AG09309 (cell line): ENCODE measurements around the gene PITPNM1.

Experiments
- DNase-seq: peaks from one replicate; pipeline ENCODE4 v3.0.0-alpha.2; 2010; ENCODE audit warnings: low read depth
- H3K4me3 ChIP-seq: 2 replicates; pipeline ENCODE4 v1.5.1; 2011; ENCODE audit warnings: mild to moderate bottlenecking, low read depth, low read length, moderate library complexity; ENCODE audit not compliant: control insufficient read depth
- TF ChIP-seq, protein P1 (sequence below): IDR thresholded peaks from 2 replicates; pipeline ENCODE4 v1.5.1; 2011; ENCODE audit warnings: mild to moderate bottlenecking, low read depth, low read length, inconsistent platforms; ENCODE audit not compliant: insufficient read depth, control insufficient read depth; ENCODE audit errors: missing control alignments

The PITPNM1 gene

DNA sequence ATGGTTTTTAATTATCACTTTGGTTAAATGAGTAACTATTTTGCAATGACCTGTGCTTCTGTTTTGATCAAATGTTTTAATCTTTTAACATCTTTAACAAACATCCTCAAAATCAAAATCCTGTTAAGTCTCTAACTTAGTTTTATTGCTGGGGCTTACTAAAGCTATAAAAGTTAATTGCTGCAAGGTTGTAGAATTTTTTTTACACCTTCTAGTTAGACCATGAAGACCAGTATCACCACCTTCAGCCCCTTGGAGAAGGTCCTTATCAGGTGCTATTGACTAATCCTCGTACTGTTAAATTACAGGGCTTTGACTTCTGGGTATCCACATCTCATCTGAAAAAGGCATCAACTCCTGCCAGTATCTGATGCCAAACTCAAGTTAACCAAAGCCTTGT, 30.4 kb upstream of the PITPNM1 start:
- no peak for DNase-seq
- no peak overlapping the region for H3K4me3 ChIP-seq
- TF ChIP-seq, protein P1, sequence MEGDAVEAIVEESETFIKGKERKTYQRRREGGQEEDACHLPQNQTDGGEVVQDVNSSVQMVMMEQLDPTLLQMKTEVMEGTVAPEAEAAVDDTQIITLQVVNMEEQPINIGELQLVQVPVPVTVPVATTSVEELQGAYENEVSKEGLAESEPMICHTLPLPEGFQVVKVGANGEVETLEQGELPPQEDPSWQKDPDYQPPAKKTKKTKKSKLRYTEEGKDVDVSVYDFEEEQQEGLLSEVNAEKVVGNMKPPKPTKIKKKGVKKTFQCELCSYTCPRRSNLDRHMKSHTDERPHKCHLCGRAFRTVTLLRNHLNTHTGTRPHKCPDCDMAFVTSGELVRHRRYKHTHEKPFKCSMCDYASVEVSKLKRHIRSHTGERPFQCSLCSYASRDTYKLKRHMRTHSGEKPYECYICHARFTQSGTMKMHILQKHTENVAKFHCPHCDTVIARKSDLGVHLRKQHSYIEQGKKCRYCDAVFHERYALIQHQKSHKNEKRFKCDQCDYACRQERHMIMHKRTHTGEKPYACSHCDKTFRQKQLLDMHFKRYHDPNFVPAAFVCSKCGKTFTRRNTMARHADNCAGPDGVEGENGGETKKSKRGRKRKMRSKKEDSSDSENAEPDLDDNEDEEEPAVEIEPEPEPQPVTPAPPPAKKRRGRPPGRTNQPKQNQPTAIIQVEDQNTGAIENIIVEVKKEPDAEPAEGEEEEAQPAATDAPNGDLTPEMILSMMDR: no peak

DNA sequence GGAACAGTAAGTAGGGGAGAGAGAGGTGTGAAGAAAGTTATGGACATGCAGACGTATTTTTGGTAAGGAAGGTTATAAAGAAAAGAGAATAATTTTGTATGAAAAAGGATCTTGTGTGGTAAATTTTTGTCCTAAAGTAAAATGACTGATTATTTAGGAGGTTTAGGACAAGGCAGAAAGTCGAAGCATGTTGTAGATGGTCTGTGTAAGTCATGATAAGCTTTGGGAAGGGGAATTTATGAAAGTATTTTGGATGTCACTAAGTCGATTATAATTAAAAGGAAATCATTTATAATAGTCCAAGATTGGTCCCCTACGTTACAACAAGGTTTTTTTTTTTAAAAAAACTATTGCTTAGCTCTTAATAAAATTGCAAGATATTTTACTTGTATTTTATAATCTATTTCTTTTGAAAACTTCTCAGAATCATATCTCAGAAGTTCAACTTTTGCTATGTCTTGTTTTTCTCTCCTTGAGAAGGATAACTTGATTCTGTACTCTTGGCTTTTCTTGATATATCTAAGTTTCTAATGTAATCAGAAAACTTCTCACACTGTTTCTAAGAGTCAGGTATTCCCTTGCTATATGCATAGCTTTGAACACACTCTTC, 29.0 kb upstream of the PITPNM1 start:
- no peak for DNase-seq
- no peak overlapping the region for H3K4me3 ChIP-seq
- TF ChIP-seq, protein P1: no peak

DNA sequence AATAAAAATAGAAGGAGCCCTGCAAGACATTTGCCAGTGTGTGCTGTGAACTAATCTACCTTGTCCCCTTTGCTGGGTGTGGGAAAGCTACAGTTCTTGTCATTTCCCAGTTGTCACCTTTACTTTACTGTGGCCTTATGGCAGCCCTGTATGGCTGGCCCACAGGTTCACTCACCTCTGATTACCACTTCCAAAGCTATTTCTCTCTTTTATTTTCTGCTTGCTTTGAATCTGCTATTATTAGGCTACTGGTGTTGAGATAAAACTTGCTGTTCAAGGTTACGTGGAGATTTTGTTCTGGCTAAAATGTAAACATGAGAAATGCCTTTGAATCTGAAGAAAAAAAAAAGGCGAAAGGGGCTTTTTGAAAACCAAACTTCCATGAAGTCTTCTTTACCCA, 27.7 kb upstream of the PITPNM1 start:
- H3K4me3 ChIP-seq: no peak overlapping the region
- no peak for DNase-seq
- TF ChIP-seq, protein P1: no peak

DNA sequence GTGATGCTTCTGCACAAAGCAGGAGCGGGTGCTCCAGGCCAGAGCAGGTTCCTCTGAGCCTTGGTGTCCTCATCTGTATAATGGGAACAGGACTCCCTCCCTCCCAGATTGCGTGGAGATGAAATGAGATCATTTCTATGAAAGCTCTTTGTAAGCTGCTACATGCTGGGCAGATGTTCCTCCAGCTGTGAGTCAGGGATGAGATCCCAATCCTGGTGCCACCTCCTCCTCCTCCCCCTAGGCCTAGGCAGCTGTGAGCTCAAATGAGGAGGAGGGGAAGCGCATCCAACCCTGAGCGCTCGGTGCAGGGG, 25.1 kb upstream of the PITPNM1 start:
- no peak overlapping the region for H3K4me3 ChIP-seq
- TF ChIP-seq, protein P1: no peak
- DNase-seq: no peak

DNA sequence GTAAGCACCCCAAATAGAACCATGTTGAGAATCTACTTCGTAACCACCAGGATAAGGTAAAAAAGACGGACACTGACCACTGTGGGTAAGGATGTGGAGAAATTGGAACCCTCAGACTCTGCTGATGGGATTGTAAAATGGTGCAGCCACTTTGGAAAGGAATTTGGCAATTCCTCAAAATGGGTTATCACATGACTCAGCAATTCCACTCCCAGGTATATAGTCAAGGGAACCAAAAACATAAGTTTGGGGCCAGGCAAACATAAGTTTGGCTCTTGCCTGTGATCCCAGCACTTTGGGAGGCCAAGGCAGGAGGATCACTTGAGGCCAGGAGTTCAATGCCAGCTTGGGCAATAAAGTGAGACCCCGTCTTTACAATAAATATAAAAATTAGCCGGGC, 23.2 kb upstream of the PITPNM1 start:
- TF ChIP-seq, protein P1: no peak
- H3K4me3 ChIP-seq: no peak overlapping the region
- no peak for DNase-seq

DNA sequence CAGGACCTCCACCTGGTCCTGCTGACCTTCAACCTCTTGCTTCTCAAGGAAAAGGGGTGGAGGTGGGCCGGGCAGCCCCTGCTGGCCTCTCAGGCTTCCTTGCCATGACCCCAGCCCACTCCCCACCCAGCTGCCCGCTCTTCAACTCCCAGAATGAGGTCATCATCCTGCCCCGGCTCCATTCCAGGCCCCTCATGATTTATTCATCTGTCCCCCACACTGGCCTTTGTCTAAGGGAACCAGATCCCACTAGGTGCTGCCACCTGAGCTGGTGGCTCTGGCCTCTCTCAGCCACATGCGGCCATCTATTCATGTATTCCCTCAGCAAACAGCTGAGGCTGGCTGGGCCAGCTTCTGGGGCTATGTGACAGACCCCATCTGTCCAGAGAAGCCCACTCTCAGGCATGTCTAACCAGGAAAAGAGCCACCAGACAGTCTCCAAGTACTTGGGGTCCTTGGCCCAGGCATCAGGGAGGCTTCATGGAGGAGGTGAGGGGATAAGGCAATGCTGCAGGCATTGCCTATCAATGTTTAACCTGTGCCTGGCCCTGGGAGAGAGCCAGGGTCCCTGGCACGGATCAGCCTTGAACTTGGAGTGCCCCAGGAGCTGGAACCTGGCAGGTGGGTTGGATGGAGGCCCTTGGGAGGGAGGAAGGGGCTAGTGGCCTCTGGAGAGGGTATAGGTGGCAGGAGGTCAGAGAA, 20.3 kb upstream of the PITPNM1 start:
- no peak overlapping the region for H3K4me3 ChIP-seq
- no peak for DNase-seq
- TF ChIP-seq, protein P1: no peak

DNA sequence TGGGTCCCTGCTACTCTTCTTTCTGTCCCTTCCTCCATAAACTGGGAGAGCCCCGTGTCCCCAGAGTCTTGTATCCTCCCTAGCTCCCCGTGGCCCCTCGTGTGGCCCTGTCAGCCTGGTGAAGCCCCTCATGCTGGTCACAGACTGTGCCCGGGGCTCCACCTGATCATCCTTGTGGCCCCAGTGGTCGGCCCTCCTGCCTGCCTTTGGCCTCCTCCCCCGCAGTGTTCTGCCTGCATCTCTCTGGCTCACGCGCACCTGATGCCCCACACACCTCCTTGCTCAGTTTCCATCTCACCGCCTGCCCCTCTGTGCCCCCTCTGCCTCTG, 19.3 kb upstream of the PITPNM1 start:
- TF ChIP-seq, protein P1: no peak
- DNase-seq: no peak
- no peak overlapping the region for H3K4me3 ChIP-seq
